ENCODE results near the gene ASB3.
"Not testable (repeated sequence)": the region's sequence is repeated elsewhere in the genome, so short reads cannot be mapped to it uniquely, and the experiment has no call there.

Gene ASB3

DNA sequence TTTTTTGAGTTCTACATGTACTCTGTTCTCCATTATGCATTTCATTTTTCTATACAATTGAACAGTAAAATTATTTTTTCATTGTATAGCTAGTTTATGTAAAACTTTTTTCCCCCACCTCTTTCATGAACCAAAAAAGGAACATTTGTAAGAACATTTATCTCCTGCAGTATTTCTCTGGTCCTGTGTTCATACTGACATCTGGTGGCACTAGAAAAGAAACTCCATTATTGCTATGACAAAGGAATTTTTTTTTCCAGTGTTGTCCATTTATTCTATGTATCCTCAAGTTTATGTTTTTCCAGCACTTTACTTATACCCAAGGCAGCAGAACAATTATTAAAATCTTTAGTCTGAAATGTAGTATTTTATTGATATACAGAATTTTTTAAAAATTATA lies 46.6 kb downstream of the ASB3 start:
- DNase-seq = no peak

DNA sequence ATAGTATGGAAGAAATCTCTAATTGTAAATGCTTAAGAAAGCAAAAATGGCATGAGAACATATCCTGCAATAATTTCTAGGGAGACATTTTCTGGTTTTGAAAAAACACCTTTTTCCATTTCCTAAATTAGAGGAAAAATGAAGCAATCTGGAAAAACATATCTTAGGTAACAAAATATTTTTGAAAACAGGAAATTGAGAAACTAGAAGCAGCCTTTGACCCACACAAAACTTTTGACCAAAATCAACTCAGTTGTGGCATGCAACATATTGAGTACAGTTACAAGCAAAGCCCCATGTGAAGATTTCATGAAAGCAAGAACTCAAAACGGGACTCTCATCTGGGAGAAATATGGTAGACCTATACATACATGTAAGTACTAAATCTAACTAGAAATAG lies 47.7 kb downstream of the ASB3 start:
- no peak for DNase-seq

GRCh38 chr2:53737091-53737490 lies 49.7 kb downstream of the ASB3 start:
- DNase-seq = no peak

GRCh38 chr2:53729143-53729762 lies 57.5 kb downstream of the ASB3 start:
- no peak for DNase-seq

GRCh38 chr2:53727921-53728320 lies 58.8 kb downstream of the ASB3 start:
- no peak for DNase-seq

- no peak for DNase-seq
Observed at GRCh38 chr2:53725662-53726061, 61.1 kb downstream of the ASB3 start.

GRCh38 chr2:53724536-53724935 lies 62.2 kb downstream of the ASB3 start:
- no peak for DNase-seq

DNA sequence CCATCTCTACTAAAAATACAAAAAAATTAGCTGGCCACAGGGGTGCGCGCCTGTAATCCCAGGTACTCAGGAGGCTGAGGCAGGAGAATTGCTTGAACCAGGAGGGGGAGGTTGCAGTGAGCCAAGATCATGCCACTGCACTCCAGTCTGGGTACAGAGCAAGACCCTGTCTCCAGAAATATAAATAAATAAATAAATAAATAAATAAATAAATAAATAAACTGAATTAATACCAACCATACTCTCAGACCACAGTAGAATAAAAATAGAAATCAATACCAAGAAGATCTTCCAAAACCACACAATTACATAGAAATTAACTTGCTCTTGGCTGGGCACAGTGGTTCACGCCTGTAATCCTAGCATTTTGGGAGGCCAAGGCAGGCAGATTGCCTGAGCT lies 65.8 kb downstream of the ASB3 start:
- DNase-seq = not testable (repeated sequence)

DNA sequence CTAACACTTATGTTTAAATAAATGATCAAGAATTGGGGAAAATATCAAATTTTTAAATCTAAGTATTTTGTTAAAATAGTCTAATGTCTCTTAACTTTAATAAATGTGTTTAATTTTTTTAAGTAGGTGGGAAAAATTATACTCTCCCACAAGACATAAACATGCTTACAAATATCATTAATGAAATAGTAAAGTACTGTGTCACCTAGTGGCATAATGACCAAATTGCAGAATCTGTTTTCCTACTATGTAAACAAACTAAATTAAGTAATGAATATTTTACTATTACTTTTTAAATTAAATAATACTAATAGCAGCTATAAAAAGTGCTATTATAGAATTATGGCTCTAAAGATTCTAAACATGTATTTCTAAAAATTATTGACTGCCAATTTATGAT lies 71.2 kb downstream of the ASB3 start:
- DNase-seq = no peak

DNA sequence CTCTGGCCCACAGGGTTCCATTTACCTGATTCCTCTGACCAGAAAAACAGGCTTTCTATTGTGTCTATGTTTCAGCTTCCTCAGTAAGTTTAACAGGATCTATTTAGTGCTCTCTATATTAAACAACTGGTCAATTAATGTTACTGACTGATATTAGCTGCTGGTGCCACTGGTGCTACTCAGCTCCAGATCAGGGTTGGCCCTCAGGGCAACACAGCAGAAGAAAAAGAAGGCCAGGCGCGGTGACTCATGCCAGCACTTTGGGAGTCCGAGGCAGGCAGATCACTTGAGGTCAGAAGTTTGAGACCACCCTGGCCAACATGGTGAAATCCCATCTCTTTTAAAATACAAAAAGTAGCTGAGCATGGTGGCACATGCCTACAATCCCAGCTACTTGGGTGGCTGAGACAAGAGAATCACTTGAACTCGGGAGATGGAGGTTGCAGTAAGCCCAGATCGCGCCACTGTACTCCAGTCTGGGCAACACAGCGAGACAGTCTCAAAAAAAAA lies 75.4 kb downstream of the ASB3 start:
- no peak for DNase-seq

GRCh38 chr2:53708988-53709387 lies 77.8 kb downstream of the ASB3 start:
- no peak for DNase-seq

GRCh38 chr2:53701221-53701620 lies 85.5 kb downstream of the ASB3 start:
- DNase-seq = no peak

DNA sequence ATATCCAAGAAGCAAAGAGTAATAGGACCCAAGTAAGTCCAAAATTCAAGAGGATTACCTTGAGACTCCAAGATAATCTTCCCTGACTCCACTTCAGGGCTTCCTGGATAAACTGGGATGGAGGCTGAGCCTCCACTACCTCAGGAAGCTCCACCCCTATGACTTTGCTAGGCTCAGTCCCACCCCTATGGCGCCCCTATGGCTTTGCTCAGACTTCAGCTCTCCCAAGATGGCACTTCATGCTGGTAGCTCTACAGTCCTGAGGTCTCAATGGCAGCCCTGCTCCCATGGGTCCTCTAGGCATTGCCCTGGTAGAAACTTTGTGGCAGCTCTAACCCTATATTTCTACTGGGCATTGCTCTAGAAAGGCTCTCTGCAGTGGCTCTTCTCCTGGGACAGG lies 89.1 kb downstream of the ASB3 start:
- no peak for DNase-seq

DNA sequence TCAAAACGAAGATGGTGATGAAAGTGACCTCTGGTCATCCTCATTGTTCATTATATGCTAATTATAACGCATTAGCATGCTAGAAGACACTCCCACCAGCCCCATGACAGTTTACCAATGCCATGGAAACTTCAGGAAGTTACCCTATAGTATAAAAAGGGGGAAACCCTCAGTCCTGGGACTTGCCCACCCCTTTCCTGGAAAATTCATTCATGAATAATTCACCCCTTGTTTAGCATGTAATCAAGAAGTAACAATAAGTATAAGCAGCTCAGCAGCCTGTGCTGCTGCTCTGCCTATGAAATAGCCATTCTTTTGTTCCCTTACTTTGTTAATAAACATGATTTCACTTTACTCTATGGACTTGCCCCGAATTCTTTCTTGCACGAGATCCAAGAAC lies 89.7 kb downstream of the ASB3 start:
- no peak for DNase-seq

DNA sequence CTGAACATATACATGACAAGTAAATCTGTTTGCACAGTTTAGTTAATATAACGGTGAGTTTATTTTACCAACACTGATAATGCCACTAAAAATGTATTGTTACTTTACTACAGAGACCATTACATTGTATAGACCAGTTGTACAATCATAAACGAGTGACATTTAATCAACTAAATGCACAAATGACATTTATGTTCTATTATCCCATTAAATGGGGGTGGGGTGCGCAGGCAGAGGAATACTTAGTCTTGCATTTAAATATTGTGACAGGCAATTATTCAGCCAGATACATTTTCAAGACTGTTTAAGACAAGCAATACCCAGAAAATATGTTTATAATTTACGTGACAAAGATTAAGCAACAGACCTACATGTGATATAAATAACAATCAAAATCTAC lies 91.2 kb downstream of the ASB3 start:
- DNase-seq = no peak

DNA sequence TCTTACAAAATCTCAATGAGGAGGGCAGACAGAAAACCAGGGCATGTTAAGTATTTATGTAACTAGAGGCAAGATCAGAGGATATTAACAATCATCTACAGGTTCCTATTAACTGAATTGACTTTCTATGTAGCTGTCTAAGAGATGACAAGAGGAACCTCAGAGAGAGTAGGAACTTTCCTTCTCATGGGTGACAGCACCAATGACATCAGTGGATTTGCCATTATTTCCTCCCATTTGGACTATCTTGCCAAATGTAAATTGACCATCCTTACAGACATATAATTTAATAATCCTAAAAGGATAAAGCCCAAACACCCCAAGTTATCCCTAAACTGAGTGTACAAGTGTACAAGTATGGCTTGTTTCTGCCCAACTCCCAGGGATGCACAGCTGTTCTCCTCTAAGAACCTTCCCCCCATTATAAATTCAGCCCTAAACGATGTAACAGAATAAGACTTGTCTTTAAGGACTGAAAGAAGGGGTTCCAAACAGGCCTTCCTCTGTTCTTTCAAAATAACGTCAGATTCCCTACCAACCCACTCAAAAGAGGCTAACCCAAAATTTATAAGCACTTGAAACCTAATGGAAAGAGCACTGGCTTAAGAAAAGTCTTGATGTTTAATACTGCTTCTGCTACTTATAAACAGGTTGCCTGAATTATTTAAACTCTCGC lies 92.5 kb downstream of the ASB3 start:
- no peak for DNase-seq

DNA sequence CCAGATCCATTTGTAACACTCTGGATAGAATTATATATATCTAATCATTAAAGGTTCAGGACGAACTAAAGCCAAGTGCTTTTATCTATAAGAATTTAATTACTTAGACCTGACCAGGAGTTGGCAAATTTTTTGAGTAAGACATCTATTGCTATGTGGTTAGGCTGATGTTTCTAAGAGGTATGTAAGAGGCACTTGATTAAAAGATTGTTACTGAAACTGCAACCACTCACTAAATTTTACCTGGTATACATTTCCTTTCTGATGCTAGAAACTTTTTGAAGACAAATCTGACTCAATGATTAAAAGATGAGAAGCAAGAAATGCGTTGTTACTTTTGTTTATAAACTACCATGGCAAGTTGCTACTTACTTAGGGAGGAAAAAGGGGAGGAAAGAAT lies 95.9 kb downstream of the ASB3 start:
- DNase-seq = no peak

DNA sequence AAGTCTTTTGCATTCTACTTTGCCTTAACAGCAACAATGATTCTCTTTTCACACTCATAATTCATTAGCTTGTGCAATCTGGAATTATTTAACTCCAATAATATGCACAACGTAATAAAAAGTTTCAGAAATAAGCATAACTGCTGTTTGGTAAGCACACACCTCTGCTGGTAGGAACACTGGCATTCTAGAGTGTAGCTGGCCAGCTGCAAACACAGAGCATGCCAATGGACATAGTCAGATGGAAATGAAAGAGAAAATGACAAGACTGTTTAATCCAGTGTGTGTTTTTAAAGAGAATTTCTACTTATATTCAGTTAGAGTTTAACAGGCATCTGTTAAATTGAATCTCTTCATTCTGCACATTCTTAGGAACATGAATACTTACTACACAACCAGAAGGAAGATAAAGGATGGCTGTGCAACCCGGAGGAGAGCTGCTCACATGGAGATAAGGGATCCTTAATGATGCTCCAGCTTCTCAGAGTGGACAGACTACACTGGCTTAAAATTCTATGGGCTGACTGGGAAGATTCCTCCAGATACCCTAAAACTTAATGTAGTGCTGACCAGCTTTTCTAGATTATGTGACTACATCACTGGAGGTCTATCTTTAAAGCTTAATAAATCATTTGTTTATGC lies 113.8 kb downstream of the ASB3 start:
- no peak for DNase-seq

DNA sequence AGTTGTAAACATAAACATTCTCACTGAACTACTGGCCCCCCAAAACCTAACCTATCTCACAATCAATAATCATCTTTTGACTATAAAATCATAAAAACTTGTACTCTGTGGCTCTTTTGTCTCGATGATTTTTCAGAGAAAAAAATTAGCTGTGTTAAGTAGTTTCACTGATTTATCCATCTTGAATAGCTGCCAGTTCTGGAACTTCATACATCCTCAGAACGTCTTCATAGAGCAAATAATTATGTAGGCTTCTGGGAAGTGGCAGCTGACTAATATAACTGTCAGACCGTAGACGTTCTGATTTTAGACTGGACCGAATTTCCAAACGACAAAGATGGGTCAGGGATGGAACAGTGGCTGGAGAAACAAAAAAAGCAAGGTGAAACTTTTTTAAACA lies 116.4 kb downstream of the ASB3 start:
- peak; percentile 28 for DNase-seq

DNA sequence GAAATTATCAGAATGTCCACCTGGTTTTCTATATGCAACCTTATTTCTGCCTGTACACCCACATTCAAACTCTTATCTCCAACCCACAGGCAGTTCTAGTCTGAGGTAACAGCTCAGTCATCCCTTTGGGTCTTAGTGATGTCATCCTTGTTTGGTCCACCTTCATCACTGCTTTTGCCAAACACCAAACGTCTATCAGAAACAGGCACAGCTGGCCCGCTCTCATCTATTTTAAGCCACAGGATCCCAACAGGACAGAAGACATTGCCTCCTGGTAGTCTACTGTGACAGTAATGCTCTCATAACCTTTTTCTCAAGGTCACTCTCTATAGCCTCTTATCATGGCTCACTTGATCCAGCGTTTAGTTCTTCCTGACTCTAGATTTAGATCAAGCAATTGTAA lies 118.1 kb downstream of the ASB3 start:
- no peak for DNase-seq

- DNase-seq = not testable (repeated sequence)
Observed at GRCh38 chr2:53667130-53667529, 119.6 kb downstream of the ASB3 start.

DNA sequence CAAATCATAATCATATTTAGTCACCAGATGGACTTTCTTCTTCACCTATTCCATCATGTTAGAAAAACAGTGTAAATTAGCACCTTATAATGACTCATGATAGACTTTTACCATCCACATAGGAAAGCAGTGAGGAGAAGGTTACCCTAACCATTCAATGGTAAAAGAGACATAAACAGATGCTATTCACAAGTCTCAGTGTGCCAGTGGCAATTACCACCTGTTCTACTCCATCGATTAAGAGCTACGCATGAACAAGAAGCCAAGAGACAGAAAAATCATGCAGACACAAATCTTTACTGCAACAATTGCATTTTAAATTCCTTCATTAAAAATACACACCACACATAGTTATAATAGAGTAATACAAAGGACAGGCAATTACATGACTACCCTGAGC lies 125.9 kb downstream of the ASB3 start:
- DNase-seq = no peak

GRCh38 chr2:53658474-53658873 lies 128.3 kb downstream of the ASB3 start:
- DNase-seq = not testable (repeated sequence)

DNA sequence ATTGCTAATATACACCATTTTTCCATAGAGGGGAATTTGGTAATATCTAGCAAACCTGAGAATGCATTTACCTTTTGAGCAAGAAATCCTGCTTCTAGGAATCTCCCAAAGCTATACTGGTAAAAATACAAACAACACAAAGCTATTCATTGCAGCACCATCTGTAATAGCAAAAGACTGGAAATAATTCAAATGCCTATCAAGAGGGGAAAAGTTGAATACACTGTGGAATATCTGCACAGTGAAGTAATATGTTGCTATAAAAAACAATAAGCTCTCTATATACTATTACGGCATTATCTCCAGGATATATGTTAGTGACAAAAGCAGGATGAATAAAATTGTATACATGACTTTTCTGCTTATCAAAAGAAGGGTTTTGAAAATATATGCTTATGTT lies 131.5 kb downstream of the ASB3 start:
- DNase-seq = no peak
